DOHH2 (cell line): ENCODE measurements around the gene GLS.

Source experiments
- H3F3A ChIP-seq: fragments of 200-600 bp; sonication (generic), shearing (Covaris generic); 2 replicates; pipeline ENCODE4 v1.6.0; 2016; ENCODE audit warnings: antibody characterized with exemption, mild to moderate bottlenecking; ENCODE audit not compliant: control insufficient read depth, insufficient read depth
- H3K27ac ChIP-seq: fragments of 200-600 bp; sonication (generic); 2 replicates; pipeline ENCODE4 v1.5.1; 2014; ENCODE audit warnings: low read depth, mild to moderate bottlenecking, low read length, moderate library complexity
- H3K27me3 ChIP-seq: fragments of 200-600 bp; sonication (generic); 2 replicates; pipeline ENCODE4 v1.6.1; 2014; ENCODE audit warnings: mild to moderate bottlenecking, low read length, mixed read lengths; ENCODE audit not compliant: control insufficient read depth
- H3K36me3 ChIP-seq: fragments of 200-600 bp; sonication (generic); 2 replicates; pipeline ENCODE4 v1.6.1; 2014; ENCODE audit warnings: mild to moderate bottlenecking, low read length, moderate library complexity, mixed read lengths; ENCODE audit not compliant: control insufficient read depth
- H3K4me1 ChIP-seq: fragments of 200-600 bp; sonication (generic); 2 replicates; pipeline ENCODE4 v1.6.1; 2014; ENCODE audit warnings: mild to moderate bottlenecking, low read length, mixed read lengths; ENCODE audit not compliant: control insufficient read depth
- H3K4me2 ChIP-seq: fragments of 200-600 bp; sonication (generic); 2 replicates; pipeline ENCODE4 v1.6.0; 2014; ENCODE audit warnings: mild to moderate bottlenecking, low read length, moderate library complexity
- H3K4me3 ChIP-seq: fragments of 200-600 bp; sonication (generic); 2 replicates; pipeline ENCODE4 v1.5.1; 2014; ENCODE audit warnings: mild to moderate bottlenecking, low read length, mixed read lengths
- H3K79me2 ChIP-seq: fragments of 200-600 bp; sonication (generic); 2 replicates; pipeline ENCODE4 v1.6.1; 2014; ENCODE audit warnings: mild to moderate bottlenecking, low read length, mixed read lengths; ENCODE audit not compliant: control insufficient read depth
- H3K9me2 ChIP-seq: fragments of 200-600 bp; sonication (generic); replicated peaks from 2 replicates; pipeline ENCODE4 v1.6.1; 2014; ENCODE audit warnings: mild to moderate bottlenecking, low read length, mixed read lengths; ENCODE audit not compliant: control insufficient read depth
- H3K9me3 ChIP-seq: fragments of 200-600 bp; sonication (generic); 2 replicates; pipeline ENCODE4 v1.6.1; 2014; ENCODE audit warnings: antibody characterized with exemption, low read length, mixed read lengths; ENCODE audit not compliant: control insufficient read depth, insufficient read depth
- H4K20me1 ChIP-seq: fragments of 200-600 bp; sonication (generic); 2 replicates; pipeline ENCODE4 v1.6.0; 2014; ENCODE audit warnings: low read depth, mild to moderate bottlenecking, antibody characterized with exemption, low read length, moderate library complexity; ENCODE audit not compliant: control insufficient read depth, insufficient read depth
- EZH2phosphoT487 ChIP-seq: fragments of 200-600 bp; sonication (generic); IDR thresholded peaks from 2 replicates; pipeline ENCODE4 v1.6.1; 2017; ENCODE audit warnings: borderline replicate concordance, mild to moderate bottlenecking, antibody characterized with exemption, low read length, moderate library complexity, mixed read lengths
- TF ChIP-seq, protein P1 (sequence below): fragments of 200-600 bp; sonication (generic); IDR thresholded peaks from one replicate; pipeline ENCODE4 v1.5.1; 2014; ENCODE audit warnings: antibody characterized with exemption, mild to moderate bottlenecking, low read depth, low read length; ENCODE audit not compliant: poor library complexity, severe bottlenecking

GLS gene

GRCh38 chr2:191014653-191015020, 134.0 kb downstream of the GLS start:
- Histone ChIP-seq H3K36me3 (no peaks in the 10 kb centered on the region), H3K79me2 (no peaks in the 10 kb centered on the region), H3F3A (no peaks in the 10 kb centered on the region), H3K4me1 (peaks cover 16% of the 10 kb centered on the region), H3K27ac (no peak overlapping the region), H3K9me2 (no peaks in the 10 kb centered on the region), H4K20me1 (no peaks in the 10 kb centered on the region), H3K4me3 (peak overlapping the region; percentile 96), H3K9me3 (peaks cover 10% of the 10 kb centered on the region), H3K4me2 (peak overlapping the region; percentile 89), H3K27me3 (peaks cover 9% of the 10 kb centered on the region; the same call in 1 of the 2 replicates)
- TF ChIP-seq, protein P1, sequence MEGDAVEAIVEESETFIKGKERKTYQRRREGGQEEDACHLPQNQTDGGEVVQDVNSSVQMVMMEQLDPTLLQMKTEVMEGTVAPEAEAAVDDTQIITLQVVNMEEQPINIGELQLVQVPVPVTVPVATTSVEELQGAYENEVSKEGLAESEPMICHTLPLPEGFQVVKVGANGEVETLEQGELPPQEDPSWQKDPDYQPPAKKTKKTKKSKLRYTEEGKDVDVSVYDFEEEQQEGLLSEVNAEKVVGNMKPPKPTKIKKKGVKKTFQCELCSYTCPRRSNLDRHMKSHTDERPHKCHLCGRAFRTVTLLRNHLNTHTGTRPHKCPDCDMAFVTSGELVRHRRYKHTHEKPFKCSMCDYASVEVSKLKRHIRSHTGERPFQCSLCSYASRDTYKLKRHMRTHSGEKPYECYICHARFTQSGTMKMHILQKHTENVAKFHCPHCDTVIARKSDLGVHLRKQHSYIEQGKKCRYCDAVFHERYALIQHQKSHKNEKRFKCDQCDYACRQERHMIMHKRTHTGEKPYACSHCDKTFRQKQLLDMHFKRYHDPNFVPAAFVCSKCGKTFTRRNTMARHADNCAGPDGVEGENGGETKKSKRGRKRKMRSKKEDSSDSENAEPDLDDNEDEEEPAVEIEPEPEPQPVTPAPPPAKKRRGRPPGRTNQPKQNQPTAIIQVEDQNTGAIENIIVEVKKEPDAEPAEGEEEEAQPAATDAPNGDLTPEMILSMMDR, result no peak
- TF ChIP-seq EZH2phosphoT487, result no peak
